ENCODE measurements around the gene BEAN1. TPM values are rescaled to one million over a fixed set of nuclear protein-coding genes. Genes with fewer than 3 reads are reported as not detected.
A peak's percentile ranks its signal among the peaks of the same experiment; 100 is the strongest.

The BEAN1 gene
- total RNA-seq, 4 donors from 2014 or later = 0.23 to 0.50 TPM; not detected in 2

GRCh38 chr16:66516509-66516807 is 89.4 kb downstream of the BEAN1 start:
- DNase-seq (ENCODE audit: extremely low spot score) = no peak
- Histone ChIP-seq H3K36me3 (peaks cover 0 to 44% (median 23%) of the 10 kb centered on the region in 4 donors), H3K27ac (replicated peaks in 1 of 4) (peak overlapping the region; percentile 81 to 94 (median 89)), H3K4me3 (peak overlapping the region in 2 of 4 donors; percentile 24 to 34), H3K4me1 (peaks cover 73 to 85% (median 82%) of the 10 kb centered on the region in 4 donors), H3K27me3 (no peaks in the 10 kb centered on the region), H3K9me3 (no peaks in the 10 kb centered on the region)
- TF ChIP-seq POLR2AphosphoS5 (IDR thresholded peaks at IDR 0.05) = no peak
- no peak for TF ChIP-seq POLR2A (IDR thresholded peaks at IDR 0.05; ENCODE audit: low read depth)
- no peak for TF ChIP-seq CTCF (IDR thresholded peaks at IDR 0.05)
- no peak for TF ChIP-seq EP300 (IDR thresholded peaks at IDR 0.05)
- 8% methylated on average over 7 of the region's 8 CpGs for WGBS
- intact Hi-C loops (cut with DNase I) = no loop called here

GRCh38 chr16:66516808-66517585 is 89.9 kb downstream of the BEAN1 start:
- Histone ChIP-seq H3K36me3 (peaks cover 0 to 43% (median 23%) of the 10 kb centered on the region in 4 donors), H3K9me3 (no peaks in the 10 kb centered on the region), H3K4me1 (peaks cover 73 to 85% (median 82%) of the 10 kb centered on the region in 4 donors), H3K4me3 (peak overlapping the region; percentile 21 to 49 (median 26)), H3K27me3 (no peaks in the 10 kb centered on the region), H3K27ac (replicated peaks in 1 of 4) (peak overlapping the region; percentile 81 to 94 (median 89))
- intact Hi-C loops (cut with DNase I) = no loop called here
- 17% methylated on average over 15 of the region's 15 CpGs for WGBS
- TF ChIP-seq POLR2A (IDR thresholded peaks at IDR 0.05; ENCODE audit: low read depth) (no peak), EP300 (IDR thresholded peaks at IDR 0.05) (peak; percentile 48), POLR2AphosphoS5 (IDR thresholded peaks at IDR 0.05) (peak; percentile 85 to 88)
- peak; percentile 100 for DNase-seq (ENCODE audit: extremely low spot score)

DNA sequence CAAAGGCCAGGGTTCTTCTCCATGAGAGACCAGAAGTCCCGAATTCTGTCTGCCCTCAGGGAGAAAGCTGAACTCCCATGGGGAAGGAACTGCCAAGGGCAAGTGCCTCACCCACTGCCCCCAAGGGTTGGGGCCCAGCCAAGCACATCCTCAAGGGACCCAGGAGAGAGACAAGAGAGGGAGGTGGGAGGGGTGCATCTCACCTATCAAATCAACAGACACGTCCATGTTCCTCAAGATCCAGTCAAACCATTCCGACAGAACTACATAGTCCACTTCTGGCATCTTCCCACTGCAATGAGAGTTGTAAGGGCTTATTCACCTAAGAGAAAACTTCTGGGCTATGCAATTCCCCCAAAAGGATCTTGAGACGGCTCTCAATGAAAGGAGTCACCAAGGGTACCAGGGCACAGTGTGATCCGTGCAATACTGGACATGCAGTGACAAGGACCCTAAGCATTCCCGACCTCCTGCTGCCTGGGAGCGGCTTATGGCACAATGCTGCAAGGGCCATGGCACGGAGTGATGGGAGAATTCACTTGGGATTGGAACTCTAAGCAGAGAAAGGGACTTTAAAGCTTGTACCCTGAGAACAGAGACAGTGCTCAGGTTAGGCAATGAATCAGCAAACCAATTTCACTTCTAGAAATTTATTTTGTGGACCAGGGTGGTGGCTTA is 90.6 kb downstream of the BEAN1 start:
- Histone ChIP-seq H3K27me3 (no peaks in the 10 kb centered on the region), H3K27ac (replicated peaks in 1 of 4) (peak overlapping the region; percentile 81 to 94 (median 89)), H3K36me3 (peaks cover 0 to 40% (median 21%) of the 10 kb centered on the region in 4 donors), H3K4me3 (peak overlapping the region in 3 of 4 donors; percentile 21 to 49 (median 24)), H3K4me1 (peaks cover 71 to 85% (median 82%) of the 10 kb centered on the region in 4 donors), H3K9me3 (no peaks in the 10 kb centered on the region)
- 71% methylated on average over 5 of the region's 8 CpGs for WGBS
- no peak for TF ChIP-seq EP300 (IDR thresholded peaks at IDR 0.05)
- TF ChIP-seq POLR2AphosphoS5 (IDR thresholded peaks at IDR 0.05) = no peak
- TF ChIP-seq POLR2A (IDR thresholded peaks at IDR 0.05; ENCODE audit: low read depth) = no peak
- TF ChIP-seq CTCF (IDR thresholded peaks at IDR 0.05) = no peak
- DNase-seq (ENCODE audit: extremely low spot score) = no peak
- intact Hi-C loops (cut with DNase I) = no loop called here

DNA sequence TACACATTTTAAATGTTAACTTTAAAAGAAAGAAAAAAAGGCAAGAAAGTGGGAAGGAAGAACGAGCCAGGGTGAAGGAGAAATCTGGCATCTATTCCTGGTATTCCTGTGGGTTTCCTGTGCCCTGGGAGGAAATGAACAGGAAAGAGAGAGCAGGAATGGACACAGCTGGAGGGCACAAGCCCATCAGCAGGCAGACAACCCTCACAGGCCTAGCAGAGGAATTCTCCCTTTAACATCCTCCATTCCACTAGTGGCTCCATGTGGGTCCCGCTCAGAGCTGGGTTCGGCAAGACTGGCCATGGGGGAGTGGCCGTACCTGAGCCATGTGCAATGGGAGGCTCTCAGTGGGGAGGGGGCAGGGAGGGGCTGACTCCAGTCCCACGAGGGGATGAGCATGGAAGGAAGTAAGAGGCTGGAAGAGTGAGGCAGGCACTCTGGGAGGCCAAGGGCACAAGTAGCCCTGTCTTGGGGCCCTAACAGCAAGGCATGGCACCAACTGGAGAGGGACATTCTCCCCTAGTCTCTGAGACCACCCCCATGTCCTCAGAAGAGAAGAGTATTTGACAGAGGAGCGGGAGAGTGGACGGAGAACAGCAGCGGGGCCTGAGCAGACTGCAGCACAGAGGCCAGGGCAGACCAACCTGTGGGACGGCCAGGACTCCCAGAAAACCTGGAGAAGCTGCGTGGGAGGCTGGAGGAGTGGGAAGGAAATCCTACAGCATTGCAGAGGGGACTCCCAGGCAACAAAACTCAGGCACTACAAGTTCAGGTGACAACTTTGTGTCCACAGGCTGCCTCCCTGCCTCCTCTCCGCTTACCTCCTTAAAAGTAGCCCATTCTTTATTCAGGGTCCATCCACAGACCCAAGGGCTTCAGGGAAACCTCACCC is 92.6 kb downstream of the BEAN1 start:
- DNase-seq (ENCODE audit: extremely low spot score) = no peak
- Histone ChIP-seq H3K27me3 (no peaks in the 10 kb centered on the region), H3K4me1 (peaks cover 69 to 96% (median 89%) of the 10 kb centered on the region in 4 donors), H3K36me3 (peaks cover 4 to 41% (median 14%) of the 10 kb centered on the region in 4 donors), H3K9me3 (no peaks in the 10 kb centered on the region), H3K27ac (replicated peaks in 1 of 4) (peak overlapping the region; percentile 58 to 93 (median 72)), H3K4me3 (no peak overlapping the region)
- intact Hi-C loops (cut with DNase I) = no loop called here
- 85% methylated on average over 11 of the region's 11 CpGs for WGBS
- TF ChIP-seq CTCF (IDR thresholded peaks at IDR 0.05) (no peak), POLR2AphosphoS5 (IDR thresholded peaks at IDR 0.05) (no peak), EP300 (IDR thresholded peaks at IDR 0.05) (no peak), POLR2A (IDR thresholded peaks at IDR 0.05; ENCODE audit: low read depth) (no peak)
